ENCODE data around the gene TANC2. TPM values are rescaled to one million over a fixed set of nuclear protein-coding genes. Genes with fewer than 3 reads are reported as not detected.
A peak's percentile ranks its signal among the peaks of the same experiment; 100 is the strongest.

Gene TANC2
- total RNA-seq, 1 donor from 2014 or later: 84.2 TPM

DNA sequence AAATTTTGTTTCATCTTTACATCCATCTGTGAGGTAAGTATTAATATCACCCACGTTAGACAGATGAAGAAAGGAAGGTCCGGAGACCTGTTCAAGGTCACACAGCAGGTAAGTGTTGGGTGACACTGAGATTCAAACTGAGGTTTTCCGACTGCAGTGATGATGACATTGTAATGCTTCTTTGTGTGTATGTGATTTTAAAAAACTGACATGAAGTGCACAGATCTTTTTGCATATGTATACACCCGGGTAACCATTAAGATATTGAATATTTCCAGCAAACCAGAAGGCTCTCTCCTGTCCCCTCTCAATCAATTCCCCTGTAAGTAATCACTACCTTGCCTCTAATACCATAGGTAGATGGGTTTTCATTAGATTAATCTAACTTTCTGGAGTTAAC lies 1.5 kb upstream of the TANC2 start:
- Histone ChIP-seq H3K36me3 (ENCODE audit: control insufficient read depth, insufficient read depth, low read length) (no peaks in the 10 kb centered on the region), H3K27me3 (ENCODE audit: control insufficient read depth, insufficient read depth, low read length) (no peaks in the 10 kb centered on the region), H3K4me3 (ENCODE audit: low read depth, low read length) (no peak overlapping the region)
- DNase-seq (ENCODE audit: low read depth) (no peak), FAIRE-seq (no peak)
- TF ChIP-seq CTCF (IDR thresholded peaks at IDR 0.05; ENCODE audit: insufficient read depth, low read length, severe bottlenecking): no peak

- TF ChIP-seq CTCF (IDR thresholded peaks at IDR 0.05; ENCODE audit: insufficient read depth, low read length, severe bottlenecking): no peak
- DNase-seq (ENCODE audit: low read depth) (no peak), FAIRE-seq (no peak)
- no peak overlapping the region for H3K4me3 ChIP-seq (ENCODE audit: low read depth, low read length)
- no peaks in the 10 kb centered on the region for H3K27me3 ChIP-seq (ENCODE audit: control insufficient read depth, insufficient read depth, low read length)
- no peaks in the 10 kb centered on the region for H3K36me3 ChIP-seq (ENCODE audit: control insufficient read depth, insufficient read depth, low read length)
Observed at GRCh38 chr17:62965174-62965685, 805 bp upstream of the TANC2 start.

DNA sequence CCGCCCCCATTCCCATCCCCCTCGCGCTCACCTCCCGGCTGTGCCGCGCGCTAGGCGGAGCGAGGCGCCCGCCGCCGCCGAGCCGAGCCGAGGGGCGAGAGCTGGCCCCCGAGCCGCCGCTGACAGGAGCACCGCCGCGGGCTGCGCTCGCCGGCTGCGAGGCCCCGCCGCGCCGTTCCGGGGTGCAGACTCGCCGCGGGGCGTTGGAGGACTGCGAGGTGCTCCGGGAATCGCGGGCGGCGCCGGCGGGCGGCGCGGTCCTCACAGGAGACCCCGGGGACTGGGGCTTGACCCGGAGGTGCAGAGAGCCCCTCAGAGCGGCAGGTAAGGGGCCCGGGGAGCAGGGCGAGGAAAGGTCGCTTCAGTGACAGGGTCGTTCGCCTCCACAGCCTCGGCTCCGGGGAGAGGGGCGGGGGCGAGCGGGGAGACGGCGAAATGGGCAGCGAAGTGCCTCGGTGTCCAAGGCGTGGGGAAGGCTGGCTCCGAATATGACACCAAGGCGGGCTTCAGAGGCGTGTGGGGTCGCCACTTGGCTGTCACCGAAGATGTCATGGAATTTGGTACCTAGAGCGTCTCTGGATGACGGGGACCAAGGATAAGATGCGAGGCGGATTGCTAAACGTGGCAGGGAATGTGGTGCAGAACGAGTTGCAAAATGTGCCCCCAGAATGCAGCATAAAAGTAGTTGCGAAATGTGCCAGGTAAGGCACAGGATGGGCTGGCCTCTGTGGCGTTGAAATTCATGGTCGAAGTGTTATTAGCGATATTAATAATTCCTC lies 580 bp downstream of the TANC2 start:
- no peak for TF ChIP-seq CTCF (IDR thresholded peaks at IDR 0.05; ENCODE audit: insufficient read depth, low read length, severe bottlenecking)
- peak; percentile 40 for DNase-seq (ENCODE audit: low read depth)
- no peak for FAIRE-seq
- no peaks in the 10 kb centered on the region for H3K36me3 ChIP-seq (ENCODE audit: control insufficient read depth, insufficient read depth, low read length)
- no peaks in the 10 kb centered on the region for H3K27me3 ChIP-seq (ENCODE audit: control insufficient read depth, insufficient read depth, low read length)
- H3K4me3 ChIP-seq (ENCODE audit: low read depth, low read length): peak overlapping the region; percentile 84

DNA sequence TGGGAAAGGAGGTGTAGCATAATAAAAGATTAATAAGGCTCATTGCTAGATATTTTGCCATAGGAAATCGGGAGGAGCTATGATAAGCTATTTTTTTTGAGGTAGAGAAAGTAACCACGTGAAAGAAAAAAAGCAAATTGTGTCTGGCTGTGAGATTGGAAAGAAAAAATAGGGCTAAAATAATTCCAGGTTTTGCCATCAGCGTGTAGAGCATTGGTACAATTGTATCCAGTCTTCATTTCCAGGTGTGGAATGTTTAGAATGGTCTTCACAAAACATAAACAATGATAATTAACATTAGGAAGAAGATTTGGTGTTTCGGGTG lies 1.1 kb downstream of the TANC2 start:
- no peak for DNase-seq (ENCODE audit: low read depth)
- no peak for FAIRE-seq
- Histone ChIP-seq H3K36me3 (ENCODE audit: control insufficient read depth, insufficient read depth, low read length) (no peaks in the 10 kb centered on the region), H3K27me3 (ENCODE audit: control insufficient read depth, insufficient read depth, low read length) (no peaks in the 10 kb centered on the region), H3K4me3 (ENCODE audit: low read depth, low read length) (peak overlapping the region; percentile 84)
- TF ChIP-seq CTCF (IDR thresholded peaks at IDR 0.05; ENCODE audit: insufficient read depth, low read length, severe bottlenecking): no peak

DNA sequence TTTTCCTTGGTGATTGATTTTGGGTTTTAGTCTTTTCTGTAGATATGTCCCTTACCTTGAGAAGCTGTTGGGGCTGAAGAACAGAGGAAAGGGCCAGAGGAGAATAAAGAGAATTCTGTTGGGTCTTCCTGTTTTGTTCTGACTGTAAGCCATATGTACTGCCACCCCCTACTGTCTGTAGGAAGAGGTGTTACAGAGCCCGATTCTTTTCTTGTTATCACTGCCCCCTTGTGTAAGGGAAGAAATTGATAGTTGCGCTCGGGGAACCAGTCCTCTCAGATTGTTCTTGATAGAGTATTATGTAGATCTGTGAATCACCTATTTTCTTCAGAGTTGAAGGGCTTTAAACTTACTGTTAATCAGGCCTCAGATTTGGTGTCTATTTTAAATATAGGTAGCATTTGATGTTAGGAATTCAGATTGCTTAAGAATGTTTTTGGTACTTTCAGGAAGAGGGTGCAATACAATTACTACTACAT lies 2.4 kb downstream of the TANC2 start:
- FAIRE-seq: no peak
- TF ChIP-seq CTCF (IDR thresholded peaks at IDR 0.05; ENCODE audit: insufficient read depth, low read length, severe bottlenecking): peak; percentile 79
- peak overlapping the region; percentile 84 for H3K4me3 ChIP-seq (ENCODE audit: low read depth, low read length)
- H3K36me3 ChIP-seq (ENCODE audit: control insufficient read depth, insufficient read depth, low read length): peaks cover 2% of the 10 kb centered on the region
- DNase-seq (ENCODE audit: low read depth): peak; percentile 91
- no peaks in the 10 kb centered on the region for H3K27me3 ChIP-seq (ENCODE audit: control insufficient read depth, insufficient read depth, low read length)

All from bronchial epithelial cell (primary cell).